ENCODE data around the gene CYP2B6.
A peak's percentile ranks its signal among the peaks of the same experiment; 100 is the strongest.
"Not testable (repeated sequence)": the region's sequence is repeated elsewhere in the genome, so short reads cannot be mapped to it uniquely, and the experiment has no call there.

Gene CYP2B6

DNA sequence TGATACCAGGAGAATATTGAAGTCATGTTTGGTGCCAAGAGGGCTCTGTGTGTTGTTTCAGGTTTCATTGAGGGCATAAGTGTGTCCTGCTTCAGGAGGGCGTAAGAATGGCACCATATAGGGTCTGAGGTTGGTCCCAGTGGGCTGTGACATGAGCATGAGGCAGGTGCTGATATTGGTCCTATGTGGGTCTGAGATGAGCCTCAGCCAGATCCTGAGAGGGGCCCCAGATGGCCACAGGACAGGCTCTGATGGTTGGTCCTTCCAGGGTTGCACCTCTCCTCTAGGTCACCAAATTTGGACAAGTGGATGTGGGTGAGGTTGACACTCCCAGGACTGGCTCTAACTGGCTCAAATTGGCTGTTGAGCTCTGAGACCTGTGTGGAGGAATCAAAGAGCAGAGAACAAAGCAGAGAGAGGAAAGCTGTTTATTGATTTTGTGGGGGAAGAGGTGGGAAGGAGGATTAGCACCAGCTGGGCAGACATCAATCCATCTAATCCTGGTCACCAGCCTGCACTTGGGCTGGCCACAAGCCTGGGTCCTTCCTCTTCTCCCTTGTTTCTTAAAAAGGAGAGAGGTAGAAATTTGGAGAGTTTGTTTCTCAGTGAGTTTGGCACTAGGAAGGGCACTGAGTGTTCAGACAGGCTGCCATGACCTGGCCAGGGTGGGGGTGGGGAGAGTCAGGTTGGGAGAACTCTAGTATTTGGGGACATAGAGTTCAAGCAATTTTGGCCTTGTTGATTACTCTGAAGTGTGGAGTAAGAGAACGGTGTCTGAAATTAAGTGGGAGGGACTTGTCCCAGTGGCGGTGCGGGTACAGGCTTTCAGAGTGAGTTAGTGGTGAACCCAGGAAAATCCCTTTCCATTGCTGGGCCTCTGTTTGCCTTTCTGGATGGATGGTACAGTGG lies 38.7 kb downstream of the CYP2B6 start:
- DNase-seq (ENCODE audit: insufficient read length, low spot score): no peak
- FAIRE-seq: no peak

DNA sequence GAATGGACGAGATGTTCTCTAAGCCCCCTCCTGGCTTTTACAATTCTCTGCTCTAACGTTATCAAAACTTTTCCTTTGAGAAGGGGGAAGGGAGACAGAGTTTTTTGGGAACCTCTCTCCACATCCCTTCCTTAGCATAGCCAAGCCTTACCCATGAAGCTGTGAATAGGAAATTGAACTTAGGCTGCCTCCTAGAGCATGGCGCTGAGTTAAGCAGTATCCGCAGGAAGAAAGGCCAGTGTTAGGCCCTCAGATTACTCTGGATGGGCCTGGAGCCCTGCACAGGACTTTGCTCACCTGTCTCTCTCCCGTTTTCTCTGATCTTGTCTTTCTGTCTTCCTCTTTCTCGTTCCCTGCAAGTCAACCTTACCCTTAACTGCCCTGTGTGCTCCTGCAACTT lies 39.6 kb downstream of the CYP2B6 start:
- FAIRE-seq (no peak), DNase-seq (ENCODE audit: insufficient read length, low spot score) (no peak)

DNA sequence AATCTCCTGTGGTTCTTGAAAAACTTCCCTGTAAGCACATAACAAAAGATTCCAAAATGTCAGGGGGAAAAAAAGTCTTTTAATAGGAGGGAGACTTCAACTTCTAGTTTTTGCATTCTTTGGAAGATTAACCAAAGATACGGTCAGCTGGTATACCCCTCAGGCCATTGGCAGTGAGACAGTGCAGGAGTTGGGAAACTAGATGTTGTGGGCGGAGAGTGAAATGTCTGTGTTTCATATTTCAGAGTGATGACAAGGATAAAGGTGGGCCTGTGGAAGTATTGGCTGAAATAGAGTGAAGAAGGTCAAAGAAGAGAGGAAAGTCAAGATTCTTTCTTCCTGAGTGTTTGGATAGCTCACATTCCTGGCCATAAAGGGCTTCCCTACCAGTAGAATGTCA lies 40.8 kb downstream of the CYP2B6 start:
- FAIRE-seq (no peak), DNase-seq (ENCODE audit: insufficient read length, low spot score) (peak; percentile 34)

DNA sequence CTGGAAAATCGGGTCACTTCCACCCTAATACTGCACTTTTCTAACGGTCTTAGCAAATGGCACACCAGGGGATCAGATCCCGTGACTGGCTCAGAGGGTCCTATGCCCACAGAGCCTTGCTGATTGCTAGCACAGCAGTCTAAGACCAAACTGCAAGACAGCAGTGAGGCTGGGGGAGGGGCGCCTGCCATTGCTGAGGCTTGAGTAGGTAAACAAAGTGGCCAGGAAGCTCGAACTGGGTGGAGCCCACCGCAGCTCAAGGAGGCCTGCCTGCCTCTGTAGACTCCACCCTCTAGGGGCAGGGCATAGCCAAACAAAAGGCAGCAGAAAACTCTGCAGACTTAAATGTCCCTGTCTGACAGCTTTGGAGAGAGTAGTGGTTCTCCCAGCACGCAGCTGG lies 42.2 kb downstream of the CYP2B6 start:
- not testable (repeated sequence) for FAIRE-seq; DNase-seq (ENCODE audit: insufficient read length, low spot score)

DNA sequence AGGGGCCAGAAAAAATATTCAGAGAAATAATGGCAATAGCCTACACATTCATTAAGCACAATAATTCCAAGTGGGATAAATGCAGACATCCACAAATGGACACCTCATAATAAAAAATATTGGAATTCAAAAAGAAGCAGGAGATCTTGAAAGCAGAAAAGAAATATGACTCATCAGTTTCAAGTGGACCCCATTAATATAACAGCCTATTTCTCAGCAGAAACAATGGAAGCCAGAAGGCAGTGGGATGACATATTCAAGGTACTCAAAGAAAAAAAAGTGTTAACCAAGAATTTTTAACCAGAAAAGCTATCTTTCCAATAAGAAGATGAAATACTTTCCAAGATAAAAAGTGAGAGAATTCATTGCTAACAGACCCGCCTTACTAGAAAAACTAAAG lies 48.7 kb downstream of the CYP2B6 start:
- DNase-seq (ENCODE audit: insufficient read length, low spot score): no peak
- no peak for FAIRE-seq

DNA sequence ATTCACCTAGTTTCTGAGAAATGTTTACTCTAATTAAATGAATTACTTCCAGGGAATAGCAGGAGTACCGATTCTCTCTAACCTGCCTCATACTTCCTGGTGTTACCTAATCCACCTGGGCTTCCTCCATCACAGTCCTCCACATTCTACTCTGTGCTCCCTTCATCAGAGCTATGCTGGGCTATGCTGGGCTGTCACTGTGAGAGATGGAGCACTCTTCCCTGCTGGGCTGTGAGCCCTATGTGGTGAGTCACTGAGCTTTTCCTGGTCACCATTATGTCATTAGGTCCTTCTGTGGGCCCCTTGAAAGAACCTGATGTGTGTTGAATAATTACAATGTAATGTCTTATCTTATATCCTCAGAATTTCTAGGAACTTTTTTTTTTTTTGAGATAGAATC lies 54.0 kb downstream of the CYP2B6 start:
- FAIRE-seq; DNase-seq (ENCODE audit: insufficient read length, low spot score): not testable (repeated sequence)

DNA sequence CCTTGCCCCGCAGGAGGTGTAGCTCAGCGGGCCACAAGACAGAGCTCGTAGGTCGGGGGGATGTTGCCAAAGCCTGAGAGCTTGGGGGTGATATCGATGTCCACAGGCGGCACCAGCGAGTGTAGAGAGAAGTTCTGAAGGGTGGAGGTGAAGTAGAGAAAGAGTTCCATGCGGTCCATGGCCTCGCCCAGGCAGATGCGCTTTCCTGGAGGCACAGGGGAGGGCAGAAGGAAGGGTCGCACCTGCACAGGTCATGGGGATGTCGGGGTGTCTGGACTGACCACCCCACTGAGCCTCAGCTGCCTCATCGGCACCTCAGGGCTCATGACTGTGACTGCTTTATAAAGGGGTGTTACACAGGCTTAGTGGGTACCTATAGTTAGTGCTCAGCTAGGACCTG lies 59.3 kb downstream of the CYP2B6 start:
- DNase-seq (ENCODE audit: insufficient read length, low spot score) (no peak), FAIRE-seq (no peak)

DNA sequence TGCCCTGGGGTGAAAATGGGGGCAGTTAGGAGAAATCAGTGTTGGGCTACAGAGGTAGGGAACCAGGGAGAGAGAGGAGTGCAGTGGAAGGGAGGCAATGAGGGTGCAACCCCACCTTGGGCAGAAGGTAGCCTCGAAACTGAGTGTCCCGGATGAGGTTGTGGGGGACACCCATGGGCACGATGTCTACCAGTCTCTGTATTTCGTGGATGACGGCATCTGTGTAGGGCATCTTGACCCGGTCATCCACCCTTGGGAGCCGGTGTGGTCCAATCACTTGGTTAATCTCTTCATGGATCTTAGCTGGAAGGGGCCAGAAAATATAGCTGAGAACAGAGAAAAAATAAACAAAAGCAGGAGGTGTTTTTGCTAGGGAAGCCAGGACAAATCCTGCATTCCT lies 61.1 kb downstream of the CYP2B6 start:
- not testable (repeated sequence) for DNase-seq (ENCODE audit: insufficient read length, low spot score)

DNA sequence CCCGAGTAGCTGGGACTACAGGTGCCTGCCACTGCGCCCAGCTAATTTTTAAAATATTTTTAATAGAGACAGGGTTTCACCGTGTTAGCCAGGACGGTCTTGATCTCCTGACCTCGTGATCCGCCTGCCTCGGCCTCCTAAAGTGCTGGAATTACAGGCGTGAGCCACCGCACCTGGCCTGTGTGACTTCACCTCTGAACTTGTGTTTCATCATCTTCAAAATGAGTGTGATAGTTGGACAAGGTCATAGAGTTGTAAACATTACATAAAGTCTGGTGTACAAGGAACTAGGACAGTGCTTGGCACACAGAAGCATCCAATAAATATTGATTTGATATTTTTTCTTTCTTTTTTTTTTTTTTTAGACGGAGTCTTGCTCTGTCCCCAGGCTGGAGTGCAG lies 62.2 kb downstream of the CYP2B6 start:
- DNase-seq (ENCODE audit: insufficient read length, low spot score); FAIRE-seq: not testable (repeated sequence)

More for the DNA sequence above, 61.1 kb downstream of the CYP2B6 start:
- not testable (repeated sequence) for FAIRE-seq

DNA sequence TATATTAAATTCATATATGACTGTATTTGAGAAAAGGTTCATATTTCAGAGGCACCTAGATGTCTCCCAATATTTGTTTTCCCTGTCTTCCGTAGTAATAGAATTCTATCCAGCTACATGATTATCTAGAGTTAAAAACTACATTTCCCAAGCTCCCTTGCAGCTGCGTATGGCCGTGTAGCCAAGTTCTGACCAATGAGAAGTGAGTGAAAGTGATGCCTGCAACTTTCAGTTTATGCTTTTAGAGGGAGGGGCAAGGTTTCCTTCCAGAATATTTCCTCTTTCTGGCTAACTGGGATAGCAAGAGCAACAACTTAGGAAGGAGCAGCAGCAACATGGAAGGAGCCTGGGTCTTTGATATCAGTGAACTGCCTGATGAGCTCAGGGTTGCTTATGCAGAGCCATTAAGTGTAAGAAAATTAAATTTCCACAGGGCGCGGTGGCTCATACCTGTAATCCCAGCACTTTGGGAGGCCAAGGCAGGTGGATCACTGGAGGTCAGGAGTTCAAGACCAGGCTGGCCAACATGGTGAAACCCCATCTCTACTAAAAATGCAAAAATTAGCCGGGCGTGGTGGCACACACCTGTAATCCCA lies 74.0 kb downstream of the CYP2B6 start:
- DNase-seq (ENCODE audit: insufficient read length, low spot score): peak; percentile 23
- FAIRE-seq: no peak

All from HTR-8/SVneo (cell line).